Left renal pelvis (tissue), 4 donors: ENCODE results near the gene UROC1. TPM values are rescaled to one million over a fixed set of nuclear protein-coding genes. Genes with fewer than 3 reads are reported as not detected.

Source experiments
- DNase-seq, 4 donors: peaks; one replicate each; pipeline ENCODE4 v3.0.0-alpha.2; 2013; ENCODE audit warnings: low read depth in 4 of 4, low spot score in 3 of 4
- polyA plus RNA-seq, 4 donors: library from polyadenylated mRNA; unstranded; fragments of 120-200 nt; gene quantifications; one replicate each; pipeline ENCODE4 v1.2.1, GENCODE V29; 2013; ENCODE audit not compliant: insufficient read length in 4 of 4

The UROC1 gene
- polyA plus RNA-seq, 4 donors = 0.13 to 0.22 (median 0.21) TPM; not detected in 1

- DNase-seq = no peak
Measured at GRCh38 chr3:126484148-126484547, 33.4 kb downstream of the UROC1 start.

- no peak for DNase-seq
Measured at GRCh38 chr3:126483321-126483761, 34.2 kb downstream of the UROC1 start.

GRCh38 chr3:126482503-126483255, 34.9 kb downstream of the UROC1 start:
- DNase-seq = no peak

- no peak for DNase-seq
Measured at GRCh38 chr3:126481808-126482502, 35.6 kb downstream of the UROC1 start.

GRCh38 chr3:126480861-126481260, 36.7 kb downstream of the UROC1 start:
- no peak for DNase-seq

GRCh38 chr3:126480206-126480605, 37.4 kb downstream of the UROC1 start:
- DNase-seq = no peak

GRCh38 chr3:126479642-126480041, 37.9 kb downstream of the UROC1 start:
- DNase-seq = no peak

GRCh38 chr3:126478581-126479310, 38.8 kb downstream of the UROC1 start:
- no peak for DNase-seq

GRCh38 chr3:126477061-126477380, 40.6 kb downstream of the UROC1 start:
- DNase-seq = no peak

- peak in 3 of 4 donors; percentile 24 to 48 (median 33) for DNase-seq
Measured at GRCh38 chr3:126476166-126477060, 41.2 kb downstream of the UROC1 start.

GRCh38 chr3:126475413-126476114, 42.0 kb downstream of the UROC1 start, which contains the start of gene ZXDC:
ZXDC (minus strand) TSS chr3:126475891; CDS start chr3:126475865, 26 bp downstream.
- DNase-seq = peak; percentile 72 to 91 (median 88)

- DNase-seq = peak in 3 of 4 donors; percentile 14 to 35 (median 17)
Measured at GRCh38 chr3:126474498-126475412, 42.8 kb downstream of the UROC1 start.

GRCh38 chr3:126473292-126474168, 44.0 kb downstream of the UROC1 start:
- DNase-seq = no peak

- DNase-seq = no peak
Measured at GRCh38 chr3:126472277-126473006, 45.1 kb downstream of the UROC1 start.

- DNase-seq = no peak
Measured at GRCh38 chr3:126469479-126469878, 48.1 kb downstream of the UROC1 start.

- DNase-seq = no peak
Measured at GRCh38 chr3:126468028-126468891, 49.3 kb downstream of the UROC1 start.
